ENCODE measurements around the gene BNIP3.

DNA sequence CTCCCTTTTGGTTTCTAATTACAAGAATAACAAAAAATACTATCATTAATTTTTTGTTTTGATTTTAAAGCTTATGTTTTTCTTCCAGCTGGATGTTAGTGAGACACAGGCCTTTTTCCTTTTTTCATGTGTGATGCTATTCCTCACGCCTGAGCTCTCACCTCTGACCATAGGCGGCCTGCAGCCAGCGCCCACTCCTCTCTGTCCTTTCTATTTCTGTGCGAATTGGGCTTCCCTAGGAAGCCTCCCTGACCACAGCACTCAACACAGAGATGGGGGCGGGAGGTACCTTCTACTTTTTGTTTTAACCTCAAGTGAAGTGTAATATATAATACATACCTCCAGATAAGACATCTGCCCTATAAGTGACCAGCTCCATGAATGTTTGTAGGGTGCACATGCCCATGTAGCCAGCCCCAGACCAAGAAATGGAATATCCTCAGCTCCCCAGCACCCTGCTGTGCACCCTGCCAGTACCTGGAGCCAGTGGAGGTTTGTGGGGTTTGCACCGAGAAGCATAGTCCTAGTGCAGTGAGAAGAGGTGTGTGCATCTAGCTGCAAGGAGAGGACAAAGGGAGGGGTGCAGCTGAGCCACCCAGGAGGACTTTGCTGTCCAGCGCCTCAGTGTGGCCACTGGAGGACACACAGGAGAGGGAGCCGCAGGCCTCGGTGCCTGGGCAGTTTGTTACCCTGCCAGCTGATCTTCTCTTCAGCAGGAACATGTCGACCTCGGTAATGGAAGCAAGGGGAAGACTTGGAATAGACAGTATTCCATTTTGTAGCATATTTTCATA is 38.5 kb downstream of the BNIP3 start:
- TF ChIP-seq POLR2A (IDR thresholded peaks at IDR 0.05) (no peak), CTCF (IDR thresholded peaks at IDR 0.05) (peak in 1 of 2 donors; percentile 15), EP300 (IDR thresholded peaks at IDR 0.05) (no peak), POLR2AphosphoS5 (IDR thresholded peaks at IDR 0.05) (no peak)

Data from suprapubic skin (tissue), 4 donors.